GM10847 (cell line): ENCODE measurements around the gene CCDC13.

ENCODE experiments used
- POLR2A ChIP-seq: IDR thresholded peaks from 2 replicates; pipeline ENCODE4 v1.6.1; 2011; ENCODE audit not compliant: insufficient read length; ENCODE audit errors: extremely low read depth

Gene CCDC13

GRCh38 chr3:42764115-42764514 is 8.9 kb downstream of the CCDC13 start:
- TF ChIP-seq POLR2A, result no peak

GRCh38 chr3:42763021-42763420 is 10.0 kb downstream of the CCDC13 start:
- no peak for TF ChIP-seq POLR2A

- no peak for TF ChIP-seq POLR2A
Observed at GRCh38 chr3:42762046-42762724, 10.9 kb downstream of the CCDC13 start.

GRCh38 chr3:42758126-42758525 is 14.9 kb downstream of the CCDC13 start:
- no peak for TF ChIP-seq POLR2A

- no peak for TF ChIP-seq POLR2A
Observed at GRCh38 chr3:42756681-42757213, 16.3 kb downstream of the CCDC13 start.

- TF ChIP-seq POLR2A, result no peak
Observed at GRCh38 chr3:42755681-42756578, 17.1 kb downstream of the CCDC13 start.

GRCh38 chr3:42753757-42754156 is 19.3 kb downstream of the CCDC13 start:
- TF ChIP-seq POLR2A, result no peak

GRCh38 chr3:42752961-42753360 is 20.1 kb downstream of the CCDC13 start:
- TF ChIP-seq POLR2A, result no peak

- TF ChIP-seq POLR2A, result no peak
Observed at GRCh38 chr3:42752441-42752840, 20.6 kb downstream of the CCDC13 start.

GRCh38 chr3:42751609-42752008 is 21.4 kb downstream of the CCDC13 start:
- no peak for TF ChIP-seq POLR2A

- no peak for TF ChIP-seq POLR2A
Observed at GRCh38 chr3:42750834-42751233, 22.2 kb downstream of the CCDC13 start.

GRCh38 chr3:42749753-42750231 is 23.3 kb downstream of the CCDC13 start:
- TF ChIP-seq POLR2A, result no peak

GRCh38 chr3:42749025-42749752 is 23.9 kb downstream of the CCDC13 start:
- no peak for TF ChIP-seq POLR2A

GRCh38 chr3:42747581-42747980 is 25.5 kb downstream of the CCDC13 start:
- TF ChIP-seq POLR2A, result no peak
